NT2/D1 (cell line): ENCODE results near the gene ABHD10.

Experiments
- YY1 ChIP-seq: IDR thresholded peaks from 2 replicates; pipeline ENCODE4 v1.6.1; 2011; ENCODE audit not compliant: insufficient read length, insufficient read depth
- ZNF274 ChIP-seq: IDR thresholded peaks from 2 replicates; pipeline ENCODE4 v1.6.1; 2011; ENCODE audit warnings: mild to moderate bottlenecking, low read depth, low read length

GRCh38 chr3:112011376-112011940 lies 32.6 kb downstream of the ABHD10 start:
- no peak for TF ChIP-seq ZNF274
- TF ChIP-seq YY1: no peak
